DMS53 treated with DMSO at 0.1 percent for 48 hours (cell line): Measurements from ENCODE around the gene TOX2.

Source experiments
- DNase-seq: peaks from one replicate; lab custom pipeline; 2025; ENCODE audit not compliant: unreplicated experiment; lab: John Stamatoyannopoulos, UW

The TOX2 gene

DNA sequence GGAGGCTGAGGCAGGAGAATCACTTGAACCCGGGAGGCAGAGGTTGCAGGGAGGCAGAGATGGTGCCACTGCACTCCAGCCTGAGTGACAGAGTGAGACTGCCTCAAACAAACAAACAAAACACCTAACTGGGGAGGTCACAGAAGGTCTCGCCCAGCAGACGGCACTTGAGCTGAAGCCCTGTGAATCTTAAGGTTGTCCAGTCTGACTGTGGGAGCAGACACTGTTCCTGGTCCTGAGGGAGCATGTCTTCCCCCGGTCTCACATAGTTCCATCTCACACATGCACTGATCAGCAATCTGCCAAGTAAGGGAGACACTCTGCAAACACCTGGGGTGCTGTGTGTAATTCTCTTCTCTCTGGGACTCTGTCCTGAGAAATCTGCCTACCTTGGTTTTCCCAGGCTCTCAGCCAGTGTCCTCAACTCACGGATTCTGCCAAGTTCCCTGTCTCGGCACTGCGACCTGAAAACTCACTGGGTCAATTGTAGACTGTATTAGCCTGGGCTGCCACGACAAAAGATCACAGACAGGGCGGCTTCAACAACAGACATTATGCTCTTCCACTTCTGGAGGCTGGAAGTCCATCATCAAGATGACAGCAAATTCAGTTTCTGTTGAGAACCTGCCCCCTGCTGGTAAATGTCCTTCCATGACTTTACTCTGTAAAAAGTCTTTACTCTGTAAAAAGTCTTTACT, 178.0 kb downstream of the TOX2 start:
- peak; percentile 4 for DNase-seq

DNA sequence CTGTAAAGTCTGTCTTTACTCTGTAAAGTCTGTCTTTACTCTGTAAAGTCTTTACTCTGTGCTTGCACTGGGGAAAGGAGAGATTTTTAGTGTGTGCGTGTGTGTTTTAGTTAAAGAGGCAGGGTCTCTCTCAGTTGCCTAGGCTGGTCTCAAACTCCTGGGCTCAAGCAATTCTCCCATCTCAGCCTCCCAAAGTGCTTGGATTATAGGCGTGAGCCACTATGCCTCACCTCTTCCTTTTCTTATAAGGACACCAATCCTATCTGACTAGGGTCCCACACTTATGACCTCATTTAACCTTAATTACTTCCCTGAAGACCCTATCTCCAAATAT, 178.6 kb downstream of the TOX2 start:
- no peak for DNase-seq

DNA sequence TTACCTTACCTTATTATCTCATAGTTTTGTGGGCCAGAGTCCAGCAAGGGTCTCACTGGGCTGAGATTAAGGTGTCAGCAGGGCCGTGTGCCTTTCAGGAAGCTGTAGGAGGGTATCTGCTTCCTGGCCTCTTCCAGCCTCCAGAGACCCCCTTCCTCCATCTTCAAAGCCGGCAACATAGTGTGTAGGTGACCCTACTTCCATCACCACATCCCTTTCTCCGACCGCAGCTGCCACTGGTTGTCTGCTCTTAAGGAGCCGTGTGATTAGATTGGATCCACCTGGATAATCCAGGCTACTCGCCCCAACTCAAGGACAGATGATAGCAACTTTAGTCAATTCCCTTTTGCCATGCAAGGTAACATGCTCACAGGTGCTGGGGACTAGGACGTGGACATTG, 181.2 kb downstream of the TOX2 start:
- DNase-seq: no peak

DNA sequence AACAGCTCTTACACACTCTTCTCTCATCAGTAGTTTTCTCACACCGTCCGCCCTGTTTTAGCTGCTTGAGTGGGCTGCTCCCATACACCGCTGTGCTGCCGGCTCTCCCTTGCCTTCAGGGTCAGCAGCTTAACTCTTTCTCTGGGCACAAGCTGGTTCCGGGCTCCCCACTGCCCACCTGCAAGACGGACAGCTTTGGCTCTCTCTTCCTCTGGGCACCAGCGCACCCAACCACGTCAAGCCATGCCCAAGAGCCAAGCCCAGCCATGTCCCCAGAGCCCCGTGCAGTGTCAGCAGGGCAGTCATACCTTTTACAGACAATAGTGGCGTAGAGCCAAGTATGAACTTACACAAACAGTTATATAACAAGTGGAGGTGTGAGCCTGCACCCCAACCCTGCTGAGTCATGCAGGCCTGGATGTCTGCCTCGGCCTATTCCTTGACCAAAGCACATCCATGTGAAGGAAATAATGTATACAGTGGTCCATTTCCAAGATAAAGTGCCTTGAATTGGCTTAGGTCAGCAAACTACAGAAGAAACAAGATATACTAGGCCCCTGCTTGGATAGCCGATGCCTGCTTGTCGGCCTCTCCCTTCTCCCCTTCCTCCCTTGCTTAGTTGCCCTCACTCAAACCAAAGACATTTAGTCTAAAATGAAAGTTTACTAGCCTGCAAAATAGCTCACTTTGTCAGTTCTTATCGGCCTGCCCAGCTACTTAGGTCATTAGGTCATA, 183.0 kb downstream of the TOX2 start:
- DNase-seq: no peak

- no peak for DNase-seq
Observed at GRCh38 chr20:44098256-44098630, 183.6 kb downstream of the TOX2 start.

DNA sequence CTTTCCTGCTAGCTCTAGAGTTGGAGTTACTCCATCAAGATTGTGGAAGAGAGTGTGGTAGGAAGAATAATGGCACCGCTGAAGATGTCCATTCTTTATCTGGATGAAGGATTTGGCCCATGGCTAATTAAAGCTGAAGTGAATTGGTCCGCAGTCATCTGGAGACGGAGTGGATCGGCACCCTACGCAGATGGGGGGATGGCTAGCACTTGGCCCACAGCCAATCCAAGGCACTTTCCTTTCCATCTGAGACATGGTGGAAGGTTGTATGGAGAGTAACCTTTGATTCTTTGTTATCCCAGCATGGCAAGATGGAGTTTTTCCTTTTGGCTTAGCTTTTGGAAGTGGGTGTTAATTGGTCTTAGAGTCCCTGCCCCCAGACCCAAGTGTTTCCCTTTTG, 184.0 kb downstream of the TOX2 start:
- DNase-seq: no peak

DNA sequence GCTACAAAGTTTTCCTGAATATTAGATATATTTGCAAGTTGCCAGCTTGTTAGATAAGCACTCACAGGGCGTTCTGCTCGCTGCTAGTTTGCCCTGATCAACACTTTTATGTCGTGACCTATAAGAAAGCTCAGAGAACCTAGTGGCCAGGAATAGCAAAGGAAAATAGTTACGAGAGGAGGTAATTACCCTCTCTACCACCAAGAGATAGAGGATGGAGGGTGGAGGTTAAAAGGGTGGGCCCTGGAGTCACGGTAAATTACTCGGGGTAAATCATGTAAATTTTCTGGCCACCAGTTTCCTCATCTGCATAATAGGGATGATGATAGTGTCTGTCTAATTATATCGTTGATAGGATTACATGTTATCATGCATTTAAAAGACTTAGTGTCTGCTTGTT, 185.2 kb downstream of the TOX2 start:
- no peak for DNase-seq

DNA sequence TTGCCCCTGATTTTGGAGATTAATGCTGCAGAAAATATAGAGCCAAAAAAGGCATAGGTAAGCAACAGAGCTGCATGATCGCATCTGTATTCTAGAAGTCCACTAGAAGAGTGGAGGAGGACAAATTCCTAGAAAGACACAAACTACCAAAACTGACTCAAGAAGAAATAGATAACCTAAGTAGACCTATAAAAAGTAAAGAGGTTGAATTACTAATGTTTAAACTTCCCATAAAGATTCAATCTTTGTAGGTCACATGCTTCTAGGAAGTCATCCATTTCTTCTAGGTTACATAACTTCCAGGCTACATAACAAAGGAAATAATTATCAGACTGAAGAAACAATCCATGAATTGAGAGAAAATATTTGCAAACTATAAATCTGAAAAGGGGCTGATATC, 187.9 kb downstream of the TOX2 start:
- DNase-seq: no peak

GRCh38 chr20:44104798-44105517, 190.3 kb downstream of the TOX2 start:
- DNase-seq: no peak

- no peak for DNase-seq
Observed at GRCh38 chr20:44106615-44107014, 192.0 kb downstream of the TOX2 start.

GRCh38 chr20:44109951-44110361, 195.3 kb downstream of the TOX2 start:
- DNase-seq: no peak

GRCh38 chr20:44110816-44111568, 196.3 kb downstream of the TOX2 start:
- no peak for DNase-seq

- no peak for DNase-seq
Observed at GRCh38 chr20:44111712-44112335, 197.2 kb downstream of the TOX2 start.

DNA sequence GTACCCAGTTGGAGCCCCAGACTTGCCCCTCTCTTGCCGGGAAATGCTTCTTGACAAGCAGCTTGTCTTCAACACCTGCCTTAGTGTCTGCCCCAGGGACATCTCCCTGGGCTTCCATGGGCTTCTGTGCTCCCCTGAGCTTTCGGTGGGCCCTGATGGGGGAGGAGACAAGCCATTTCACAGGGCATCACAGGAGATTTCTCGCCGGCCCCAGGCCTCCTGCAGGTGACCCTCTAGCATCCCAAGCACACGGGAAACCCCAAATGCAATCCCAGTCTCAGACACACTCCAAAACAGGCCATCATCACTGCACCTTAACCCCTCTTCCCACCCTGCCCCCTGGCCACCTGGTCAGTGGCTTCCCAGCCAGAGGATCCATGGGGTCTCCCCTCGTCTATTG, 197.8 kb downstream of the TOX2 start:
- no peak for DNase-seq

GRCh38 chr20:44112889-44113617, 198.4 kb downstream of the TOX2 start:
- no peak for DNase-seq

- DNase-seq: no peak
Observed at GRCh38 chr20:44113618-44114376, 199.1 kb downstream of the TOX2 start.

DNA sequence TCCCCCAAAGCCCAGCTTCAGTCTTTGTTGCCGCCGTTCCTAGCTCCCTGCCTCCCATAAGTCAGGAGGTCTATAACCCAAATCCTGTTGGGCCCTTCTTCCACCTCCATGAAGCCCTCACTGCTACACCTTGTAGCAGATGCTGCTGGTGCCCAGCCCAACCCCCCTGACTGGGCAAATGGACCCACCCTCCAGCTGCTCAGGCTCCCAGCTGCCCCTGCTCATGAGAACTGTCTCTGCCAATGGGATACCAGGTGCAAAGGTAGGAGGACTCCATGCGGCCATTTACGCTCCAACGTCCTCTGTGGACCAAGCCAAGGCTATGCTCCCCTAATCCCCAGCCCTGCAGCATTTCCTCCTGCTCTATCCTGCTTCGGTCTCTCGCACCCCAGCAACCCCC, 200.5 kb downstream of the TOX2 start:
- DNase-seq: no peak

DNA sequence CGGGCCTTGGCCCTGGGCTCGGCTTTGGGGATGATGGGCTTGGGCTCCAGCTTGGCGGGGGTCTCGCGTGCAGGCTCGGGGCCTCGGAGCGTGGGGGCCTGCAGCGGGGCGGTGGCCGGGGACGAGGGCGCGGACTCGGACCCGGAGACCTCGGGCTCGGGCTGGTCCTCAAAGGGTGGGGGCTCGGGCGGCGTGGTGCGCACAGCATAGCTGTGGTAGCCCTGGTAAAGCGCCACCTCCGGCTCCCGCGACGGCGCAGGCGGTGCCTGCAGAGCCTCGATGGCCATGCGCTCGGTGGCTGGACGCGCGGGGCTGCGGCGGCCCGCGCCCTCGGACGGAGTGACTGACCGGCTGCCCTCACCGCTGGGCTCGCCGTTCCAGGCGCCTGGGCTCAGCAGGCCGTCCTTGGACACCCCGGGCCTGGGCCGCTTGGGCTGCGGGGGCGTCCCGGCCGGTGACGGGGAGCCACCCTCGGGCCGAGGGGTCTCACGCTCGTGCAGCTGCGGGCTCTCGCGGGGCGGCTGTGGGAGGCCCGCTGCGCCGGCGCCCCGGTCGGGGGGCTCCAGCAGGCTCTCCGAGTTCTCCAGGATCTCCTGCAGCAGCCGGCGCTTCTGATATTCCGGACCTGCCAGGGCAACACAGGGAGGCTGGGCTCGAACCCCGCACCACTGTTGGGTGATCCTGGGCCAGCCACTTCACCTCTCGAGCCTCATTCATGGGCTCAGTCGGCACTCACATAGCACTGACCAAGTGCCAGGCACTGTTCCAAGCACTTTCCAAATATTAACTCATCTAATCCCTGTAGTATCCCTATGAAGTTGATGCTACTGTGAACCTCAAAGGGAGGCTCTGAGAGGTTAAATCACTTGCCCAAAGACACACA, 201.4 kb downstream of the TOX2 start:
- no peak for DNase-seq
